ENCODE results near the gene MEIS2.

DNA sequence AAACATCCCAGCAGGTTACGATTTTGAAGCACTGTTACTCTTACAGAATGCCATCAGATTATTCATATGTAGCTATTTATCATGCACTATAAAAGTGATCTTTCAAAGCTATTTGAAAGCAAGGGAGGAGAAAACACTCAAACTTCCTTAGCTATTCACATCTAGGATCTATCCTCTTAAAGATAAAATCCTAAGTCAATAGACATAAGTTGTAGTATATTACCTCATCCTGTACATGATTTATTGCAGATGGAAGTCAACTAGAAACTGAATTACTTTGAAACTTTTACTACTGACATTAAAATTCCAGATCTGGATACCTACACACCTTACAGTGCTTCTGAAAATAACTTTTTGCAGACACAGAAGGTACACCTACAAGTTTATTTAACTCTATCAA lies 197.2 kb downstream of the MEIS2 start:
- TF ChIP-seq, protein P1, sequence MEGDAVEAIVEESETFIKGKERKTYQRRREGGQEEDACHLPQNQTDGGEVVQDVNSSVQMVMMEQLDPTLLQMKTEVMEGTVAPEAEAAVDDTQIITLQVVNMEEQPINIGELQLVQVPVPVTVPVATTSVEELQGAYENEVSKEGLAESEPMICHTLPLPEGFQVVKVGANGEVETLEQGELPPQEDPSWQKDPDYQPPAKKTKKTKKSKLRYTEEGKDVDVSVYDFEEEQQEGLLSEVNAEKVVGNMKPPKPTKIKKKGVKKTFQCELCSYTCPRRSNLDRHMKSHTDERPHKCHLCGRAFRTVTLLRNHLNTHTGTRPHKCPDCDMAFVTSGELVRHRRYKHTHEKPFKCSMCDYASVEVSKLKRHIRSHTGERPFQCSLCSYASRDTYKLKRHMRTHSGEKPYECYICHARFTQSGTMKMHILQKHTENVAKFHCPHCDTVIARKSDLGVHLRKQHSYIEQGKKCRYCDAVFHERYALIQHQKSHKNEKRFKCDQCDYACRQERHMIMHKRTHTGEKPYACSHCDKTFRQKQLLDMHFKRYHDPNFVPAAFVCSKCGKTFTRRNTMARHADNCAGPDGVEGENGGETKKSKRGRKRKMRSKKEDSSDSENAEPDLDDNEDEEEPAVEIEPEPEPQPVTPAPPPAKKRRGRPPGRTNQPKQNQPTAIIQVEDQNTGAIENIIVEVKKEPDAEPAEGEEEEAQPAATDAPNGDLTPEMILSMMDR (IDR thresholded peaks at IDR 0.05) = no peak
- no peak for TF ChIP-seq POLR2A (IDR thresholded peaks at IDR 0.05)

All from thyroid gland (tissue), 4 donors.